Body of pancreas (tissue), 4 donors: Measurements from ENCODE around the gene CPT2.

Source experiments
- POLR2A ChIP-seq, 3 donors: fragments of 450-650 bp; IDR thresholded peaks; one replicate each; pipeline ENCODE4 v1.6.1; 2016; ENCODE audit warnings: antibody characterized with exemption in 3 of 3, mild to moderate bottlenecking in 2 of 3
- TF ChIP-seq, protein P1 (sequence below), 7 experiments: fragments of 450-650 bp in 4 of 7; fragments of 200-600 bp in 3 of 7; sonication (generic) in 3 of 7; IDR thresholded peaks; one replicate each; pipeline ENCODE4 v1.5.1; 2016 to 2019; ENCODE audit warnings: antibody characterized with exemption in 7 of 7

DNA sequence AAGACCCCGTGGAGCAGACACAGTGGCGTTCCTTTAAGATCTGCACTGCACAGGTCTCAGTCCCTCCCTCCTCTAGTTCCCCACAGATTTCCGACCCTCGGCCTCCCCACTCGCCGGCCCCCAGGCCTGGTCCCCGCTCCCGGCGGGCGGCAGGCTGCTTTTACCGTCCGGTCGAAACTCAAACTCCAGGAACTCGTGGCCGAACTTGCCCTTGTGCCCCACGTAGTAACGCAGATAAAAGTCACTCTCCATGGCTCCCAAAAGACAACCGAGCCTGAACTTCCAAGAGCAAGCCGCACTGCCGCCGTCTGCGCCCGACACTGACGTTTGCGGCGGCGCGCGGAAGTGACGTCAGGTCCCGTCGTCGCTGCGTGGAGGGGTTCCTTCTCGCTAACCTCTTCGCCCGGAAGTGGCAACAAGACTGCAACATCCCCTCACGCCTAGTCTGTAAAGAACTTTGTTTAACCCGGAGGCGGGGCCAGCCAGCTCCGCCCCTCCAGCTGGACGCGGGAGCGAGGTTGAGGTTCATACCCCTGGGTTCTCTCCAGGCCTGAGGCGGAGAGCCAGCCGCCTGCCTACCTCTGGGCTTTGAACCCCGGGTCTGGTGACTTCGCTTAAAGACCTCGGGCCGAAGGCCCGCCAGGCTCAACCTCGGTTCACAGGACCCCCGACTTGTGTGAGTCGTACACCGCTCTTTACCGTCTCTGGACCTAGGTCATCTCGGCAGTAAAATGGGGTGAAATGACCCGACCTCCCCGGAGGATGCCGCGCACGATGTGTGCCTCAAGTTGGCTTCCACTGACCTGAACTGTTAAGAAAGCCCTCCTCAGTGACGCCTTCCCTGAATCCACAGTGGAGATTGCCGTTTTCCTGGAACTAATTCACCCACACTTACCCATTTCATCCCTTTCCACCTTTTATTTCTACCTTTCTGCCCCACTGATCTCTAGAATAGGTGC is 41.9 kb downstream of the CPT2 start, which contains the start of gene MAGOH:
- TF ChIP-seq, protein P1, sequence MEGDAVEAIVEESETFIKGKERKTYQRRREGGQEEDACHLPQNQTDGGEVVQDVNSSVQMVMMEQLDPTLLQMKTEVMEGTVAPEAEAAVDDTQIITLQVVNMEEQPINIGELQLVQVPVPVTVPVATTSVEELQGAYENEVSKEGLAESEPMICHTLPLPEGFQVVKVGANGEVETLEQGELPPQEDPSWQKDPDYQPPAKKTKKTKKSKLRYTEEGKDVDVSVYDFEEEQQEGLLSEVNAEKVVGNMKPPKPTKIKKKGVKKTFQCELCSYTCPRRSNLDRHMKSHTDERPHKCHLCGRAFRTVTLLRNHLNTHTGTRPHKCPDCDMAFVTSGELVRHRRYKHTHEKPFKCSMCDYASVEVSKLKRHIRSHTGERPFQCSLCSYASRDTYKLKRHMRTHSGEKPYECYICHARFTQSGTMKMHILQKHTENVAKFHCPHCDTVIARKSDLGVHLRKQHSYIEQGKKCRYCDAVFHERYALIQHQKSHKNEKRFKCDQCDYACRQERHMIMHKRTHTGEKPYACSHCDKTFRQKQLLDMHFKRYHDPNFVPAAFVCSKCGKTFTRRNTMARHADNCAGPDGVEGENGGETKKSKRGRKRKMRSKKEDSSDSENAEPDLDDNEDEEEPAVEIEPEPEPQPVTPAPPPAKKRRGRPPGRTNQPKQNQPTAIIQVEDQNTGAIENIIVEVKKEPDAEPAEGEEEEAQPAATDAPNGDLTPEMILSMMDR (IDR thresholded peaks at IDR 0.05), result no peak
- TF ChIP-seq POLR2A (IDR thresholded peaks at IDR 0.05), result peak; percentile 62 to 87 (median 82)
